GM10847 (cell line): ENCODE measurements around the gene DNMT1.

Experiments
- POLR2A ChIP-seq: IDR thresholded peaks from 2 replicates; pipeline ENCODE4 v1.6.1; 2011; ENCODE audit not compliant: insufficient read length; ENCODE audit errors: extremely low read depth

The DNMT1 gene

DNA sequence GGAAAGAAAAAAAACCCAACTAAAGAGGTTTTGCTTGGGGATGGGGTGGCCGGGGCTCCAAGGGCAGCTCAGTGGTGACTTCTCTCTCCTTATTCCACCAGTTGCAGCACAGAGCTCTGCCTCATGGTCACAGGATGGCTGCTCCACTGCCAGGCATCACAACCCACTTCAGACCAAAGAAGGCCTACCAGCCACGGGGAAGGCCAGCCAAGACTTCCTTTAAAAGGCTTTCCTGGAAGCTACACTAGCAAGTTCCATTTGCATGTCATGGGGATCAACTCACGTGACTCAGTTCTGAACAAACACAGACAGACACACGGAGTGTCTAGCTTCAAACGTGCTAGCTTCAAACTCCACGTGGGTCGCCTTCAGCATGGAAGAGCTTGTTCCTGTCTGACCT is 61.8 kb downstream of the DNMT1 start:
- TF ChIP-seq POLR2A: no peak

DNA sequence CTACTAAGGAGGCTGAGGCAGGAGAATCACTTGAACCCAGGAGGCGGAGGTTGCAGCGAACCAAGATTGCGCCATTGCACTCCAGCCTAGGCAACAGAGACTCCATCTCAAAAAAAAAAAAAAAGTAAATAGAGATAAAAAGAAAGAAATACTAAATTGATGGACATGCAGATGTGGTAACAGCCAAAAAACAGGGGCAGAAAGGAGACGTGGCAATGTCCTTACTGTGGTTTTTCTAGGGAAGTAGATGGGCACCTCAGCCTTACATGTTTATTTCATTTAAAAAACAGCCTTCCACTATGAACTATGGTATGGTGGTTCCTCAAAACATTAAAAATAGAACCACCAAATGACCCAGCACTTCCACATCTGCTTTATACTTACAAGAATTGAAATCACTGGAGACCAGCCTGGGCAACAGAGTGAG is 68.5 kb downstream of the DNMT1 start:
- TF ChIP-seq POLR2A: no peak

DNA sequence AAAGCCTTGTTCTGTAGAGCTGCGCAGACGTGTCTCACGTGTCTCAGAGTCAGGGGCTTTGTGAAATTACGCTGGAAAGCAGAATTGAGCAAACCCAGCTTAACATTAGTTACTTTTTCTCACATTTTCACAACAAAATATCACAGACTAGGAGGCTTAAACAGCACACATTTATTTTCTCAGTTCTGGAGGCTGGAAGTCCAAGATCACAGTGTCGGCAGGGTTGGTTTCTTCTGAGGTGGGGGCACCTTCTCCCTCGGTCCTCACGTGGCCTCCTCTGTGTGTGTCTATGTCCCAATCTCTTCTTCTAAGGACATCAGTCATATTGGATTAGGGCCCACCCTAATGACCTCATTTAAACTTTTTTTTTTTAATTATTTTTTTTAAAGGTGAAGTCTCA is 70.3 kb downstream of the DNMT1 start:
- TF ChIP-seq POLR2A: no peak

DNA sequence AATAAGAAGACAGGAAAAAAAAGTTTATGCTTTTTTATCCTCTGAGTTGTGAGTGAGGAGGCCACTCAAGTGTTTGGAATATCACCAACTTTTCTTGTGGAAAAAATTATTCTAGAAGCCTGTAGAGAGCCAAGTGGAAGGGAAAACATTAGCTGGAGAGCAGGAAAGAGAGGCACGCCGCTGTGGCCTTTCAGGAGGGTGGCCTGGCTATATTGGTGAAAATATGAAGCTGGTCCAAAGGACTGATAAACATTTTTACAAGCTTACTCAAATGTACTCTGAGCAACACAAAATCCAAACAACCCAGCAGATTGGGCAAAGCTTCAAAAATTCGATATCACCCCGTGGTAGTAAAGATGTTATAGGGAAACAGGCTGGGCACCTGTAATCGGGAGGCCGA is 72.7 kb downstream of the DNMT1 start:
- no peak for TF ChIP-seq POLR2A

DNA sequence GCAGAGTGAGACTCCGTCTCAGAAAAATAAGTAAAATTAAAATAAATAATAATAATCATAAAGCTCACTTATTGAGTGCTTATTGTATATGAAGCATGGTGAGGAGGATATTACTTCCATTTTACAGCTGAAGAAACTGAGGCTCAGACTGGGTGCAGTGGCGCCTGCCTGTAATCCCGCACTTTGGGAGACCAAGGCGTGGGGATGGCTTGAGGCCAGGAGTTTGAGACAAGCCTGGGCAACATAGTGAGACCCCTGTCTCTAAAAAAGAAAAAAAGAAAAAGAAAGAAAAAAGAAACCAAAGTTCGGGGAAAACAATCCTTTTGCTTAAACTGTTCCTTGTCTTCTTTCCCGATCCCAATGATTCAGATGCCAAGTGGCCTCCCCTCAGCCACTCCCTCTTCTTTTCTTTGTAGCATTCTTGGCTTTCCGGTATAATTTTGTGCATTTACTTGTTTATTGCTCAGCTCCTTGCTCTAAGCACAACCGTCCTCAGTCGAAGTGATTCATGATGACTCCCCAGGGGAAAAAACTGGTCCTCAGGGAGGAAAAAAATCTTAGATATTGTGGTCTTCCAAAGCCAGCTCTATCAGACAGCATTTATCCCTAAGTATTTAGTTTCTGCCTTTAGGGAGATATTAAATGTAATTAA is 74.1 kb downstream of the DNMT1 start:
- no peak for TF ChIP-seq POLR2A

DNA sequence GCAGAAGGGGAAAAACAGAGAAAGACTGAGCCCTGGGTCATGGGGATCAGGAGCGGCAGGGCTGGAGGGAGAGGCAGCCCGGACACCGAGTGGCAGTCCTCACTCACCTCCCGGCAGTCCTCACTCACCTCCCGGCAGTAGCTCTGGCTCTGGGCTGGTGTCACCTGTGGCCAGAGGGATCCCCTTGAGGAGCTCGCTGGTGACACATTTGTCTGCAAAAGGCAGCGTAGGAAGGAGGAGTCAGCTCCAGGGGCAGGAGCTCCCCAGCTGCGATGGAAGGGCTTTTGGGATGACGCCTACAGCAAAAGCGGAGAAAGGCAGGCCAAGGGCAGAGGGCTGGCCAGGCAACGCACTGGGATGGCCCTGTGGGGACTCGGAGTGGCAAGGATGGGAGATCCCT is 75.8 kb downstream of the DNMT1 start:
- TF ChIP-seq POLR2A: no peak

DNA sequence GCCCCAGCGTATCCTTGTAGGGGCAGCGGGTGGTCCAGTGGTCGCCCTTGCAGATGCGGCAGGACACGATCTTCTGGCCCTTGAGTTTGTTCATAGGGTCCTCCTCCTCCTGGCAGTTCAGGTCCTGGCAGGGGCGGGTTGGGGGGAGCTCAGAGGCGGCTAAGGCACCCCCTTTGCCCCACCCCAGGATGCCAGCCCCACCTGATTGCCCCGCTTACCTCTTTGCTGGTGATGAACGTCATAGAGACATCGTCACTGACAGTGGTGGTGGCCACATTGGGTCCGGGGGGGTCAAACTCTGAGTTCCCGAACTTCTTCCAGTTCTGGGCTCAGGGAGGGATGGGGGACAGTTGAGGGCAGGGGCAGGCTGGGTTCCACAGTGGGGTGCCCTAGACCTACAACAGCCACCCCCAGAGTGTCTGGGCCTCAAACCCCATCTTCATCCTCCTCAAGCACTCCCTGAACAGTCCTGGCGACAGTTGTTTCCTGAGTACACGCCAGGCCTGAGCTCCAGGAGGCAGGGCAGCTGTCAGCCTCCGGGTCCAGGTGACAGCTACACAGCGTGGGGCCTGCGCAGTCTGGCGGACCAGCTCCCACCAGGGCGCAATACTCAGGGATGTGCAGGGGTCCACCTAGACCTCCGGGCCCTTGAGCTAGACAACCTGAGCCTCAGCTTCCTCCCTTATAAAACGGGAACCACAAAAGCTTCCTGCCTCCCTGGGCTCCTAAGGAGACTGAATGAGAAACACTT is 77.7 kb downstream of the DNMT1 start:
- peak; percentile 7 for TF ChIP-seq POLR2A

DNA sequence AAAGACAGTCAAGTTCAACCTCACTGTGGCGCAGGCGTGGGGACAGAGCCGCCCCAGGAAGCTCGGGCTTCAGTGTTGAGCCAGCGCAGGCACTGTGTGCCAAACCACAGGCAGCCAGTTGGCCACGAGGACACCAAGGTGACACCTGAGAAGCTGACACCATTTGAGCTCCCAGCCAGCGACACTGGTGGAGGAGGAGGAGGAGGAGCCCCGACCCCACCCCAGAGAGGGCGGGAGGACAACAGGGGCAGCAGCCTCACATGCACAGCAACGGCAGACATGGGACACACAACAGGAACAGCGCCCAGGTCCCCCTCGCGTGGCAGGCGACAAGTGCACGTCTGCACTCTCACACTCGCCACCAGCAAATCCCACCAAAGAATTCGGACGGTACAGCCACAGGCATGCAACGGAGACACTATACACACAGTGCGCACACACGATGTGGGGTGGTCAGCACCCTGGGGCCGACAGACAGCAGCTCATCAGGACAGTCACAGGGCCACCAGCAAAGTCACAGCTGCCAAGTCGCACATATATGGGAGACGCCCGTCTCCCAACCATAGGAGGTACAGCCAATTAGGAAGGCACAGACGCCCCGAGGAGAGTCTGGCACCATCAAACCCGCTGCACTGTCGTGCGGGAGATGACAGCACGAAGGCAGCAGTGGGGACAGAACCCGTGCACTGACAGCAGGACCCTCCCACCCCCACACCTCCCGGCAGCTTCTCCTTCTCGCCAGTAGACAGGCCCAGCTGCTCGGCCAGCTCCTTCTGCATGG is 78.5 kb downstream of the DNMT1 start:
- TF ChIP-seq POLR2A: peak; percentile 4

DNA sequence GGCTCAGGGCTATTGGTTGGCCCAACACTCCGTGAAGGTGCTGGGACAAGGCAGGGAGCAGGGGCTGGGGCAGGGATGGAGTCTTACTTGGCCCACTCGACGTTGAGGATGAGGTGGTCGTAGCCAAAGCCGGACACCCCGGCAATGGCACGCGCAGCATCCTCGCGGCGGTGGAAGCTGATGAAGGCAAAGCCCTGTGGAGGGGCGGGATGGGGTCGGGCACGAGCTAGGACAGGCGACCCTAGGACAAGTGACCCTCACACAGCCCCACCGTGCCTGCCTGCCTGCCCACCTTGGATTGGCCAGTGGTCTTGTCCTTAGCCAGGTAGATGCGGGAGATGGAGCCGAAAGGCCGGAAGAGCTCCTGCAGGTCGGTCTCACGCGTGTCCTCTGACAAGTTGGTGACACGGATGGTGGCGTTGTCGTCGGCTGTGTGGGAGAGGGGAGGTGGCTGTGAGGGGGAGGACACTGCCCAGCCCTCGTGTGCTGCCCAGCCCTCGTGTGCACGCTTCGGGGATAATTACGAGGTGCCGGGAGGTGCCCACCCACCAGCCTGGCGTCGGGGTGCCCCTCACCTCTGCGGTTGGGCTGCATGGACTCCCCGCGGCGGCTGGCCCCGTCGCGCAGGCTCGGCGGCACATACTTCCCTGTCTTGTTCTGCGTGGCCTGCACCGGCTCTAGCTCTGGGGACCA is 79.2 kb downstream of the DNMT1 start:
- TF ChIP-seq POLR2A: peak; percentile 41

DNA sequence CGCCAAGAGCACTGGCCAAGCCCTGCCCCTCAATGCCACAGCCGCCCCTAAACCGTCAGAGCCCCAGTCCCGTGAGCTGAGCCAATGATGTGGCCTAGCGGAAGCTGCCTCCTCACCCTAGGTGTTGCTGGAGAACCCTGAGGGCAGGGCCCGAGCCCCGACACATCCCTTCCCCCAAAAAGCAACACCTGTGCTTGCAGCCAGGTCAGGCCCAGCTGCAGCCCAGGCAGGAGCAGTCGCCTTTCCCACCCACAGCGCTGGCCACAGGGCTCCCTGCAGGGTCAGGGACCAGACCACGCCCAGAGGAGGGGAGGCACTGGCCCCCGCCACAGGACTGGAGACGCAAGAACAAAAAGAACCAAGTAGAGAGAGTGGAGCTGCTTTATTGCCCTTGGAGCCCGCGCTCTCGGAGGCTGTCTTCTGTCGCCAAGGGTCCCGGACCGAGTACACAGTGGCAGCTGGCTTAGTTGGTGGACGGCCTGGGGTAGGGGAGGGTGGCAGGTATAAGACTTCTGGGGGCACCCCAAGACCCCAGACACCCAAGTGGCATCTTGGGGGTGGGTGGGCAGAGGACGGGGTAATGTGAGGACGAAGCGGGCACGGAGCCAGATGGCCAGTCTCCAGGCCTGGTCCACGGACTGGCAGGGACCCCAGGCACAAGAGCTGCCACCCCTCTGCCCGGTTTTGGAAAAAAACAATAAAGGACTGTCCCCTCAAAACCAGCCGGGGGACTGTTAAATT is 79.9 kb downstream of the DNMT1 start:
- no peak for TF ChIP-seq POLR2A

DNA sequence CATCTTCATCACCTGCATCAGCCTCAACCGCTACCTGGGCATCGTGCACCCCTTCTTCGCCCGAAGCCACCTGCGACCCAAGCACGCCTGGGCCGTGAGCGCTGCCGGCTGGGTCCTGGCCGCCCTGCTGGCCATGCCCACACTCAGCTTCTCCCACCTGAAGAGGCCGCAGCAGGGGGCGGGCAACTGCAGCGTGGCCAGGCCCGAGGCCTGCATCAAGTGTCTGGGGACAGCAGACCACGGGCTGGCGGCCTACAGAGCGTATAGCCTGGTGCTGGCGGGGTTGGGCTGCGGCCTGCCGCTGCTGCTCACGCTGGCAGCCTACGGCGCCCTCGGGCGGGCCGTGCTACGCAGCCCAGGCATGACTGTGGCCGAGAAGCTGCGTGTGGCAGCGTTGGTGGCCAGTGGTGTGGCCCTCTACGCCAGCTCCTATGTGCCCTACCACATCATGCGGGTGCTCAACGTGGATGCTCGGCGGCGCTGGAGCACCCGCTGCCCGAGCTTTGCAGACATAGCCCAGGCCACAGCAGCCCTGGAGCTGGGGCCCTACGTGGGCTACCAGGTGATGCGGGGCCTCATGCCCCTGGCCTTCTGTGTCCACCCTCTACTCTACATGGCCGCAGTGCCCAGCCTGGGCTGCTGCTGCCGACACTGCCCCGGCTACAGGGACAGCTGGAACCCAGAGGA is 80.6 kb downstream of the DNMT1 start:
- TF ChIP-seq POLR2A: peak; percentile 28

DNA sequence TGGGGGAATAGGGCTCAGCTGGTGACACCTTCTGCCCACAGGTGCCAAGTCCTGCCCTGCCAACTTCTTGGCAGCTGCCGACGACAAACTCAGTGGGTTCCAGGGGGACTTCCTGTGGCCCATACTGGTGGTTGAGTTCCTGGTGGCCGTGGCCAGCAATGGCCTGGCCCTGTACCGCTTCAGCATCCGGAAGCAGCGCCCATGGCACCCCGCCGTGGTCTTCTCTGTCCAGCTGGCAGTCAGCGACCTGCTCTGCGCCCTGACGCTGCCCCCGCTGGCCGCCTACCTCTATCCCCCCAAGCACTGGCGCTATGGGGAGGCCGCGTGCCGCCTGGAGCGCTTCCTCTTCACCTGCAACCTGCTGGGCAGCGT is 81.2 kb downstream of the DNMT1 start:
- no peak for TF ChIP-seq POLR2A

DNA sequence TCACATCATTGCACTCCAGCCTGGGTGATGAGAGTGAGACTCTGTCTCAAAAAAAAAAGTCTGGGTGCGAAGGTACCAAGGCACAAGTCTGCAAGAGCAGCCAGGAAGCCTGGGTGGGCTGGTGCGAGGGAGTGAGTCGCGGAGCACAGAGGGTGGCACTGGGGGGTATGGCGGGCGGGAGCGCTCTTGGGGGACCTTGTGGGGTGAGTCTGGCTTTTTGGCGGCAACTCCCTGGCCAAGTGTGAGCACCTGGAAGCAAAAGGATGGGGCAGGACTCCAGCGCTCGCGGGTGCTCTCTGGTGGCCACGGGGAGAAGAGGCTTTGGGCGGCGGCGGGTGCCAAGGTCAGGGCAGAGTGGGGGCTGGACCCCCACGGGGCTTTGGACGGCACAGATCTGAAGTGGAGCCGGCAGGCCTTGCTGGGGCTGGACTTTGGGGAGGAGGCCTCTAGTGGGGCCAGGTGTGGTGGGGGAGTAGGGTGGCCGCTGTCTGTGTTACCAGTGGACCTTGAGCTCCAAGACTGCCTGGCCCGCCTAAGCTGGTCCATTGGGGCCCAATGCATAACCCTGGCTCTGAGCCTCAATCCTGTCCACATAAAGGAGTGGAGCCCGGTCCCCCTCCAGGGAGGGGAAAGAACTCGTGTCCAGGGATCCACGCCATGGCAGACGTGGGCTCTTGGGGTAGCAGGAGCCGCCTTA is 81.7 kb downstream of the DNMT1 start:
- TF ChIP-seq POLR2A: peak; percentile 33
